Heart right ventricle (tissue), 16 donors: ENCODE data around the gene KCNQ1. TPM values are rescaled to one million over a fixed set of nuclear protein-coding genes. Genes with fewer than 3 reads are reported as not detected.

ENCODE experiments used
- ATAC-seq, 8 donors: fragments of 200-7000 bp; cut with Tn5 transposase; one replicate each; pipeline ENCODE4 v1.9.1; 2020; ENCODE audit warnings: mild to moderate bottlenecking in 8 of 8, moderate library complexity in 8 of 8, moderate number of reproducible peaks in 1 of 8
- DNase-seq, 2 donors: peaks; one replicate each; pipeline ENCODE4 v3.0.0-alpha.2; 2020
- H3K27ac ChIP-seq, 10 donors: fragments of 200-600 bp; sonication (generic) in 2 of 10; one replicate each; pipeline versions ENCODE4 v1.5.0 to v1.8.0; 2020 to 2022; ENCODE audit warnings: mild to moderate bottlenecking in 3 of 10
- H3K27me3 ChIP-seq, 7 donors: fragments of 200-600 bp; one replicate each; pipeline ENCODE4 v1.8.0; 2021 to 2022; ENCODE audit warnings: mild to moderate bottlenecking in 2 of 7
- H3K36me3 ChIP-seq, 9 donors: fragments of 200-600 bp; sonication (generic) in 1 of 9; one replicate each; pipeline versions ENCODE4 v1.5.0 to v1.8.0; 2020 to 2022; ENCODE audit warnings: mild to moderate bottlenecking in 2 of 9
- H3K4me1 ChIP-seq, 9 donors: fragments of 200-600 bp; sonication (generic) in 1 of 9; one replicate each; pipeline versions ENCODE4 v1.5.0 to v1.8.0; 2020 to 2022; ENCODE audit warnings: mild to moderate bottlenecking in 4 of 9
- H3K4me3 ChIP-seq, 10 donors: fragments of 200-600 bp; sonication (generic) in 2 of 10; one replicate each; pipeline versions ENCODE4 v1.5.0 to v1.8.0; 2020 to 2022; ENCODE audit warnings: mild to moderate bottlenecking in 7 of 10, moderate library complexity in 2 of 10
- H3K9me3 ChIP-seq, 11 donors: fragments of 200-600 bp in 10 of 11; sonication (generic) in 2 of 11; one replicate each; pipeline versions ENCODE4 v1.5.0 to v1.8.0; 2013 to 2022; ENCODE audit warnings: mild to moderate bottlenecking in 2 of 11, control low read depth in 1 of 11, moderate library complexity in 1 of 11
- CTCF ChIP-seq, 9 donors: fragments of 200-600 bp; sonication (generic) in 2 of 9; IDR thresholded peaks; one replicate each; pipeline versions ENCODE4 v1.5.0 to v1.8.0; 2021 to 2022; ENCODE audit warnings: antibody characterized with exemption in 9 of 9, mild to moderate bottlenecking in 5 of 9, moderate library complexity in 1 of 9
- WGBS, 2 donors: extraction: QIAGEN DNeasy Blood & Tissue Kit; methylation state at CpG; one replicate each; pipeline ENCODE4 v1.1.7; 2013; ENCODE audit warnings: inconsistent platforms in 1 of 2; 5-methylcytosine and 5-hydroxymethylcytosine counted together
- intact Hi-C, 10 donors: fragments of 100-400 bp; cut with DNase I; formaldehyde crosslinking; loops; one replicate each; pipeline versions ENCODE4 v1.11.1 to v1.14.2; 2022
- polyA plus RNA-seq, 2 donors: library from polyadenylated mRNA; stranded (reverse); fragments of 200-250 nt; gene quantifications; one replicate each; pipeline ENCODE4 v1.2.3, GENCODE V29; 2013
- total RNA-seq, 10 donors: library from RNA; stranded (reverse); fragmentation: NEBNext Ultra II Directional in 3 of 10; extraction: Animal tissue kit (Norgen Biotek cat#: 25700) in 3 of 10; gene quantifications; one replicate each; pipeline versions ENCODE4 v1.2.1 to v1.2.4, GENCODE V29; 2021 to 2023
- donor health status: Arrhythmogenic right ventricular cardiomyopathy.
- donor health status: ischemic (EF 13 %, LVEDD 7.1; RV severe dilation, severe dysfunction).
- donor health status: healthy with polysubstance abuse.
- donor health status: DM: no; HTN: yes; CAD: no.
- donor health status: DM: no; HTN: no; CAD: no.
- donor health status: ischemic (EF 25% LVEDD 6.9; RV normal size, moderate dysfunction).
- donor health status: ischemic (EF 25% LVEDD 5.7; RV mildly dilated, moderate dysfunction).
- donor health status: healthy.
- donor health status: DM: yes; HTN: yes; CAD: no.
- donor health status: Ischemic cardiomyopathy.
- donor health status: ischemic (EF 35%, LVEDD 5.7; RV mildly dilated, moderate dysfunction).
- donor health status: nonischemic (EF 11% LVEDD 7.7; RV severe dilation, severe dysfunction).
- donor health status: DM: yes; HTN: yes; CAD: no.
- donor health status: PGD.
- donor health status: ischemic (EF 29% LVEDD 5.4; RV normal size, mild dysfunction).
- donor health status: nonischemic (EF 23%, LVEDD 6.1; RV moderate dilation, normal function).

KCNQ1 gene
- total and polyA plus RNA-seq, 12 donors: 19.9 to 48.2 (median 33.7) TPM

- no peak for DNase-seq
- Histone ChIP-seq H3K4me3 (no peak overlapping the region), H3K27ac (no peak overlapping the region), H3K27me3 (no peaks in the 10 kb centered on the region), H3K9me3 (peaks cover 0 to 12% (median 0%) of the 10 kb centered on the region in 11 donors), H3K4me1 (peaks cover 0 to 12% (median 0%) of the 10 kb centered on the region in 9 donors), H3K36me3 (no peaks in the 10 kb centered on the region)
- TF ChIP-seq CTCF (IDR thresholded peaks at IDR 0.05): no peak
- WGBS, 2 donors: 98% methylated on average over 7 of the region's 7 CpGs
- no peak for ATAC-seq
- intact Hi-C loops: no loop called here
Measured at GRCh38 chr11:2714871-2715270, 270.1 kb downstream of the KCNQ1 start.

- Histone ChIP-seq H3K9me3 (peaks cover 0 to 2% (median 0%) of the 10 kb centered on the region in 11 donors), H3K36me3 (no peaks in the 10 kb centered on the region), H3K27ac (no peak overlapping the region), H3K4me1 (peaks cover 0 to 12% (median 0%) of the 10 kb centered on the region in 9 donors), H3K4me3 (no peak overlapping the region), H3K27me3 (no peaks in the 10 kb centered on the region)
- no peak for TF ChIP-seq CTCF (IDR thresholded peaks at IDR 0.05)
- WGBS, 2 donors: 94% methylated on average over 15 of the region's 15 CpGs
- intact Hi-C loops: no loop called here
- ATAC-seq: peak in 1 of 8 donors; percentile 4
- DNase-seq: peak in 1 of 2 donors; percentile 12
Measured at GRCh38 chr11:2715716-2716350, 271.0 kb downstream of the KCNQ1 start.

GRCh38 chr11:2716376-2717095 is 271.7 kb downstream of the KCNQ1 start:
- no peaks in the 10 kb centered on the region for H3K36me3 ChIP-seq
- no peak for TF ChIP-seq CTCF (IDR thresholded peaks at IDR 0.05)
- intact Hi-C loops: no loop called here
- no peak overlapping the region for H3K27ac ChIP-seq
- H3K9me3 ChIP-seq: no peaks in the 10 kb centered on the region
- peaks cover 0 to 12% (median 0%) of the 10 kb centered on the region in 9 donors for H3K4me1 ChIP-seq
- WGBS, 2 donors: 67 to 77% methylated on average over 14 of the region's 14 CpGs
- no peaks in the 10 kb centered on the region for H3K27me3 ChIP-seq
- peak in 5 of 8 donors; percentile 19 to 34 (median 31) for ATAC-seq
- no peak overlapping the region for H3K4me3 ChIP-seq
- DNase-seq: peak in 1 of 2 donors; percentile 26

GRCh38 chr11:2717561-2718325 is 272.9 kb downstream of the KCNQ1 start:
- DNase-seq (peak in 1 of 2 donors; percentile 5), ATAC-seq (no peak)
- no peaks in the 10 kb centered on the region for H3K9me3 ChIP-seq
- no peaks in the 10 kb centered on the region for H3K27me3 ChIP-seq
- intact Hi-C loops: no loop called here
- H3K27ac ChIP-seq: no peak overlapping the region
- H3K36me3 ChIP-seq: no peaks in the 10 kb centered on the region
- H3K4me1 ChIP-seq: peaks cover 0 to 12% (median 0%) of the 10 kb centered on the region in 9 donors
- TF ChIP-seq CTCF (IDR thresholded peaks at IDR 0.05): no peak
- WGBS, 2 donors: 93 to 94% methylated on average over 22 of the region's 22 CpGs
- no peak overlapping the region for H3K4me3 ChIP-seq
